ENCODE results near the gene FAM193B.

- no peak for TF ChIP-seq POLR2A (IDR thresholded peaks at IDR 0.05)
- no peak for TF ChIP-seq CTCF (IDR thresholded peaks at IDR 0.05)
- TF ChIP-seq POLR2AphosphoS5 (IDR thresholded peaks at IDR 0.05), result no peak
These were observed 44.3 kb downstream of the FAM193B start for GRCh38 chr5:177509991-177510566.
